Stimulated activated CD4-positive, alpha-beta T cell treated with anti-CD3 and anti-CD28 coated beads, Interleukin-1b, Interleukin-23, amount 100 ng/mL, for 24 hours (primary cell): ENCODE data around the gene INPP5A.

Source experiments
- DNase-seq, 4 experiments: peaks; one replicate each; pipeline ENCODE4 v3.0.0-alpha.2; 2020; ENCODE audit warnings: low read depth in 4 of 4, low spot score in 1 of 4

Gene INPP5A

GRCh38 chr10:132655735-132656134, 118.1 kb downstream of the INPP5A start:
- no peak for DNase-seq

- DNase-seq: no peak
These were observed 118.9 kb downstream of the INPP5A start for GRCh38 chr10:132656283-132657126.

- no peak for DNase-seq
These were observed 119.6 kb downstream of the INPP5A start for GRCh38 chr10:132657127-132657706.

- no peak for DNase-seq
These were observed 120.2 kb downstream of the INPP5A start for GRCh38 chr10:132657748-132658147.

- DNase-seq: no peak
These were observed 121.1 kb downstream of the INPP5A start for GRCh38 chr10:132658546-132659205.

- no peak for DNase-seq
These were observed 121.9 kb downstream of the INPP5A start for GRCh38 chr10:132659206-132660091.

GRCh38 chr10:132660385-132660784, 122.8 kb downstream of the INPP5A start:
- no peak for DNase-seq

- DNase-seq: no peak
These were observed 124.8 kb downstream of the INPP5A start for GRCh38 chr10:132662186-132662920.

GRCh38 chr10:132663666-132664365, 126.2 kb downstream of the INPP5A start:
- no peak for DNase-seq

GRCh38 chr10:132664407-132664806, 126.8 kb downstream of the INPP5A start:
- DNase-seq: no peak

- no peak for DNase-seq
These were observed 127.3 kb downstream of the INPP5A start for GRCh38 chr10:132664883-132665282.

GRCh38 chr10:132665946-132666704, 128.5 kb downstream of the INPP5A start:
- DNase-seq: no peak

GRCh38 chr10:132666705-132667341, 129.2 kb downstream of the INPP5A start:
- no peak for DNase-seq

GRCh38 chr10:132667342-132668047, 129.9 kb downstream of the INPP5A start:
- DNase-seq: no peak

- DNase-seq: no peak
These were observed 130.4 kb downstream of the INPP5A start for GRCh38 chr10:132668048-132668394.

GRCh38 chr10:132669208-132669861, 131.7 kb downstream of the INPP5A start:
- DNase-seq: no peak

GRCh38 chr10:132670546-132671227, 133.1 kb downstream of the INPP5A start:
- no peak for DNase-seq
